ENCODE measurements around the gene CYTH3. TPM values are rescaled to one million over a fixed set of nuclear protein-coding genes. Genes with fewer than 3 reads are reported as not detected.

The CYTH3 gene
- total RNA-seq, 3 donors from 2014 or later (not counting 1 experiment from before 2014, with no cell fraction given): 7.7 to 42.6 (median 13.6) TPM

DNA sequence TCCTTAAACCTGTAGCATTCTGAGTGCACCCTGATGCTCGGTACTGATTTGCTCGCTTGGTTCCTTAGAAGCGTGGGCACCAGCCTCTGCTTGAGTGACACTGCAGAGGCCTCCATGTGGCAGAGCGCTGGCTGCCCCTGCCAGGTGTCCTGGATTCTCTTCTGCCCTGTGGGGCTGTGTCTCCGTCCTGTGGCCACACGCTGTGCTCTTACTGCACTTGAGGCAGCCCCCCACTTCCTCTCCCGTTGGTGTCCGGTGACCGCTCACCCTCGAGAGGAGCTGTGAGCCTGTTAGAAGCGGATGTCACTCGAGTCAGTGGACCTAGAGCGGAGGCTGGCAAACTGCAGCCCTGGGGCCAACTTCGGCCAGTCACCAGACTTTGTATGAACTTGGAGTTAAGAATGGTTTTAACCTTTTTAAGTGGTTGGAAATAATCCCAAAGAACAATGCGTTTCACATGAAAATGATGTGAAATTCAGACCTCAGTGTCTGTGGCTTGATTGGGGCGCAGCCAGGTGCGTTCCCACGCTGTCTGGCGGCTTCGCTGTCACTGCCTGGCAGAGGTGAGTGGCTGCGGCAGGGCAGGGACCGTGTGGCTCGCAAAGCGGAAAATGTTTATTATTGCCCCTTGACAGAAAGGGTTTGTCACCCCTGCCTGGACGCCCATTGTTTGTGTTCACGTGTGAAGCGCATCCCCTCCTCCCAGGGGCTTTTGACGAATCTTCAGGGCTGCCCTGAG is 114.6 kb downstream of the CYTH3 start:
- intact Hi-C loops (cut with micrococcal nuclease): no loop called here
- Histone ChIP-seq H3K4me3 (ENCODE audit: low read length) (no peak overlapping the region), H3K27me3 (ENCODE audit: control insufficient read depth, insufficient read depth, low read length) (no peaks in the 10 kb centered on the region), H3K4me1 (ENCODE audit: control insufficient read depth, insufficient read depth, low read length) (no peaks in the 10 kb centered on the region), H3K27ac (ENCODE audit: low read length) (no peak overlapping the region), H3K9me3 (ENCODE audit: control insufficient read depth, insufficient read depth, low read length) (no peaks in the 10 kb centered on the region), H3K36me3 (ENCODE audit: control insufficient read depth, insufficient read depth, low read length) (peaks cover 50% of the 10 kb centered on the region)
- 95% methylated on average over 27 of the region's 28 CpGs for WGBS (ENCODE audit: insufficient coverage)
- TF ChIP-seq, protein P1, sequence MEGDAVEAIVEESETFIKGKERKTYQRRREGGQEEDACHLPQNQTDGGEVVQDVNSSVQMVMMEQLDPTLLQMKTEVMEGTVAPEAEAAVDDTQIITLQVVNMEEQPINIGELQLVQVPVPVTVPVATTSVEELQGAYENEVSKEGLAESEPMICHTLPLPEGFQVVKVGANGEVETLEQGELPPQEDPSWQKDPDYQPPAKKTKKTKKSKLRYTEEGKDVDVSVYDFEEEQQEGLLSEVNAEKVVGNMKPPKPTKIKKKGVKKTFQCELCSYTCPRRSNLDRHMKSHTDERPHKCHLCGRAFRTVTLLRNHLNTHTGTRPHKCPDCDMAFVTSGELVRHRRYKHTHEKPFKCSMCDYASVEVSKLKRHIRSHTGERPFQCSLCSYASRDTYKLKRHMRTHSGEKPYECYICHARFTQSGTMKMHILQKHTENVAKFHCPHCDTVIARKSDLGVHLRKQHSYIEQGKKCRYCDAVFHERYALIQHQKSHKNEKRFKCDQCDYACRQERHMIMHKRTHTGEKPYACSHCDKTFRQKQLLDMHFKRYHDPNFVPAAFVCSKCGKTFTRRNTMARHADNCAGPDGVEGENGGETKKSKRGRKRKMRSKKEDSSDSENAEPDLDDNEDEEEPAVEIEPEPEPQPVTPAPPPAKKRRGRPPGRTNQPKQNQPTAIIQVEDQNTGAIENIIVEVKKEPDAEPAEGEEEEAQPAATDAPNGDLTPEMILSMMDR (IDR thresholded peaks at IDR 0.05): no peak
- ATAC-seq: no peak
- no peaks in the 10 kb centered on the region for H3K9me3 Mint-ChIP-seq
- no peak overlapping the region for H3K4me3 Mint-ChIP-seq
- no peak for DNase-seq
- no peaks in the 10 kb centered on the region for H3K27me3 Mint-ChIP-seq (ENCODE audit: low read depth in 2 of 2)
- H3K4me1 Mint-ChIP-seq: no peaks in the 10 kb centered on the region
- H3K27ac Mint-ChIP-seq: no peak overlapping the region
- H3K36me3 Mint-ChIP-seq: no peaks in the 10 kb centered on the region

DNA sequence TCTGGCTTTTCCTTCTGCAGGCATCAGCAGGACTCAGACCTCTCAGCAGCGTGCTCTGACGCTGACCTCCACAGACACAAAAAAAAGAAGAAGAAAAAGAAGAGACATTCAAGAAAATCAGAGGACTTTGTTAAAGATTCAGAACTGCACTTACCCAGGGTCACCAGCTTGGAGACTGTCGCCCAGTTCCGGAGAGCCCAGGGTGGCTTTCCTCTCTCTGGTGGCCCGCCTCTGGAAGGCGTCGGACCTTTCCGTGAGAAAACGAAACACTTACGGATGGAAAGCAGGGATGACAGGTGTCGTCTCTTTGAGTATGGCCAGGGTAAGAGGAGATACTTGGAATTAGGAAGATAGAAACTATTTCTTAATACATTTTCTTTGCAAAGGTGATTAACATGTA is 115.7 kb downstream of the CYTH3 start:
- H3K9me3 Mint-ChIP-seq: no peaks in the 10 kb centered on the region
- DNase-seq: no peak
- H3K4me3 ChIP-seq (ENCODE audit: low read length): no peak overlapping the region
- no peak overlapping the region for H3K27ac ChIP-seq (ENCODE audit: low read length)
- no peaks in the 10 kb centered on the region for H3K9me3 ChIP-seq (ENCODE audit: control insufficient read depth, insufficient read depth, low read length)
- H3K4me1 Mint-ChIP-seq: no peaks in the 10 kb centered on the region
- WGBS (ENCODE audit: insufficient coverage): 95% methylated on average over 10 of the region's 11 CpGs
- no peak overlapping the region for H3K27ac Mint-ChIP-seq
- TF ChIP-seq, protein P1 (IDR thresholded peaks at IDR 0.05): no peak
- H3K4me3 Mint-ChIP-seq: no peak overlapping the region
- H3K27me3 Mint-ChIP-seq (ENCODE audit: low read depth in 2 of 2): no peaks in the 10 kb centered on the region
- ATAC-seq: no peak
- intact Hi-C loops (cut with micrococcal nuclease): no loop called here
- H3K36me3 ChIP-seq (ENCODE audit: control insufficient read depth, insufficient read depth, low read length): peaks cover 59% of the 10 kb centered on the region
- no peaks in the 10 kb centered on the region for H3K36me3 Mint-ChIP-seq
- H3K27me3 ChIP-seq (ENCODE audit: control insufficient read depth, insufficient read depth, low read length): no peaks in the 10 kb centered on the region
- no peaks in the 10 kb centered on the region for H3K4me1 ChIP-seq (ENCODE audit: control insufficient read depth, insufficient read depth, low read length)

DNA sequence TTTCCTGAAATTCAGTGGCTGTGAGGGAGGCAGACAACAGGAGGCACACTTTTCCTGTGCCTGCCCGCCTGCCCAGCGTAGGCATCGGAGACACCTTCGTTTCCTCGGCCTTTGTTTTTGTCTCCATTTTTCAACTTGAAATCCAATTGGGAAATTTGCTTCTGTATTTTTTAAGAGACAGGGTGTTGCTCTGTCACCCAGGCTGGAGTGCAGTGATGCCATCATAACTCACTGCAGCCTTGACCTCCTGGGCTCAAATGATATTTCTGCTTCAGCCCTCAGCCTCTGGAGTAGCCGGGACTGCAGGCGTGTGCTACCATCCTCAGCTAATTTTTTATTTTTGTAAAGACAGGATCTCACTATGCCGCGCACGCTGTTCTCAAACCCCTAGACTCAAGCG is 116.8 kb downstream of the CYTH3 start:
- intact Hi-C loops (cut with micrococcal nuclease): no loop called here
- Mint-ChIP-seq H3K27ac (peak overlapping the region in 1 of 2 donors; percentile 13), H3K27me3 (ENCODE audit: low read depth in 2 of 2) (no peaks in the 10 kb centered on the region), H3K4me1 (no peaks in the 10 kb centered on the region), H3K36me3 (no peaks in the 10 kb centered on the region), H3K9me3 (no peaks in the 10 kb centered on the region), H3K4me3 (no peak overlapping the region)
- WGBS (ENCODE audit: insufficient coverage): 96% methylated on average over 11 of the region's 11 CpGs
- Histone ChIP-seq H3K36me3 (ENCODE audit: control insufficient read depth, insufficient read depth, low read length) (peaks cover 61% of the 10 kb centered on the region), H3K4me3 (ENCODE audit: low read length) (no peak overlapping the region), H3K27ac (ENCODE audit: low read length) (no peak overlapping the region), H3K4me1 (ENCODE audit: control insufficient read depth, insufficient read depth, low read length) (no peaks in the 10 kb centered on the region), H3K27me3 (ENCODE audit: control insufficient read depth, insufficient read depth, low read length) (no peaks in the 10 kb centered on the region), H3K9me3 (ENCODE audit: control insufficient read depth, insufficient read depth, low read length) (no peaks in the 10 kb centered on the region)
- DNase-seq: no peak
- TF ChIP-seq, protein P1 (IDR thresholded peaks at IDR 0.05): no peak
- ATAC-seq: no peak
